ENCODE measurements around the gene RRP1B. TPM values are rescaled to one million over a fixed set of nuclear protein-coding genes. Genes with fewer than 3 reads are reported as not detected.

The RRP1B gene
- total and polyA plus RNA-seq, 2 of the 13 experiments (the other 11 are each of a cell fraction or from before 2014, with no cell fraction given), result 16.3 to 46.2 TPM

DNA sequence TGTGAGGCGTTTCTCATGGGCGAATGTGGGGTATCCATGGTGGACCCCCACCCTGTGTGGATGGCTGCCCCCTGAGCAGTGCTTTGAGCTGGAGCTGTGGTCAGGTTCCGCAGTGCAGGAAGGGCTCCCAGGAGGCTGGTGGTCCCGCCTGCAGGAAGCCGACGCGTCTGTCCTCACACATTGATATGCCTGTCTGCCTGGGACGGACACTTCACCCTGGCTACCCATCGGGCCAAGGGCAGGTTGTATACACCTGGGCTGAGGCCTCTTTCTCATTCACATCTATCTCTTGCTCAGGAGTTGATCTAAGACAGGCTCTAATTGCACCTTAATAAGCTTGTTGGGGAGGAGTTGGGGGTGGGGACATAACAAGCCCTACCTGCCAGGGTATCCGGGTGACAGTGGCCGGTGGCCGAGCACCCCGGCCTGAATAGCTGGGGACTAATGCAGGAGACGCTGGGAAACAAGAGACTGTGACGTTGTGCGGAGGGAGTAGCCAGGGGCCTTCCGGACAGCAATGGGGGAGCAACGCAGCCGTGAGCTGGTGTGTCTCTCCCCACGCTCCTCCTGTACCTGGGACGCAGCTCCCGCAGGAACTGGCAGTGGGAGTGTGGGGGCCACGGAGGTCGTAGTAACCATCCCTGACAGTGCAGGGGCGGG, 81.3 kb downstream of the RRP1B start:
- Histone ChIP-seq H3K79me2 (ENCODE audit: insufficient read depth, low read length) (peaks cover 14% of the 10 kb centered on the region), H3K9ac (ENCODE audit: insufficient read depth, low read depth, low read length) (no peak overlapping the region), H2AFZ (ENCODE audit: low read length) (no peak overlapping the region), H3K4me3 (replicated peaks in 1 of 3; ENCODE audit: insufficient read depth in 1 of 3, low read depth in 2 of 3, low read length in 3 of 3) (no peak overlapping the region), H3K27me3 (ENCODE audit: control insufficient read depth in 1 of 2, insufficient read depth in 2 of 2, low read length in 2 of 2) (no peaks in the 10 kb centered on the region), H3K36me3 (replicated peaks in 1 of 2; ENCODE audit: control insufficient read depth in 1 of 2, insufficient read depth in 2 of 2, low read length in 2 of 2) (peaks cover 20 to 38% of the 10 kb centered on the region in 2 experiments), H3K27ac (ENCODE audit: extremely low read length, insufficient read depth, low read length) (no peak overlapping the region), H3K4me1 (ENCODE audit: insufficient read depth, low read length) (peaks cover 31% of the 10 kb centered on the region), H4K20me1 (ENCODE audit: insufficient read depth, low read length) (peaks cover 2% of the 10 kb centered on the region; the same call in 1 of the 2 replicates), H3K4me2 (ENCODE audit: low read depth, low read length) (no peak overlapping the region), H3K9me3 (ENCODE audit: low read length) (no peaks in the 10 kb centered on the region)
- CTCF ChIA-PET (ENCODE audit: low intra/inter-chr PET ratio, low total read pairs), result no interaction called here
- BruUV-seq (replicated peaks), result no TSS peak
- in situ Hi-C loops (cut with HindIII; ENCODE audit: extremely low pct_ligation_motif_present, low pct_unique_long_range_greater_than_20kb) (no loop called here), intact Hi-C loops (cut with micrococcal nuclease; ENCODE audit: unreplicated experiment) (no loop called here)
- peak; percentile 13 for ATAC-seq
- 90% methylated on average over 20 of the region's 25 CpGs for WGBS (ENCODE audit: low lambda C conversion rate)
- TF ChIP-seq ZBTB38 (CRISPR knock-in tag; IDR thresholded peaks at IDR 0.05) (peak; percentile 29; the same call in 1 of the 2 replicates), KAT2B (IDR thresholded peaks at IDR 0.05; ENCODE audit: borderline replicate concordance, low read depth, low read length) (no peak), KDM1A (CRISPR knock-in tag; IDR thresholded peaks at IDR 0.05) (no peak), POLR2A (IDR thresholded peaks at IDR 0.05; ENCODE audit: insufficient read depth in 1 of 2, low read depth in 2 of 2, low read length in 2 of 2) (0 out of 4 replicates have a peak, but pooled peaks of 1 of the 2 experiments have one; percentile 13), AGO2 (optimal IDR thresholded peaks at IDR 0.05; ENCODE audit: low read depth, low read length) (peak; percentile 59)
- TF ChIP-seq, protein P1, sequence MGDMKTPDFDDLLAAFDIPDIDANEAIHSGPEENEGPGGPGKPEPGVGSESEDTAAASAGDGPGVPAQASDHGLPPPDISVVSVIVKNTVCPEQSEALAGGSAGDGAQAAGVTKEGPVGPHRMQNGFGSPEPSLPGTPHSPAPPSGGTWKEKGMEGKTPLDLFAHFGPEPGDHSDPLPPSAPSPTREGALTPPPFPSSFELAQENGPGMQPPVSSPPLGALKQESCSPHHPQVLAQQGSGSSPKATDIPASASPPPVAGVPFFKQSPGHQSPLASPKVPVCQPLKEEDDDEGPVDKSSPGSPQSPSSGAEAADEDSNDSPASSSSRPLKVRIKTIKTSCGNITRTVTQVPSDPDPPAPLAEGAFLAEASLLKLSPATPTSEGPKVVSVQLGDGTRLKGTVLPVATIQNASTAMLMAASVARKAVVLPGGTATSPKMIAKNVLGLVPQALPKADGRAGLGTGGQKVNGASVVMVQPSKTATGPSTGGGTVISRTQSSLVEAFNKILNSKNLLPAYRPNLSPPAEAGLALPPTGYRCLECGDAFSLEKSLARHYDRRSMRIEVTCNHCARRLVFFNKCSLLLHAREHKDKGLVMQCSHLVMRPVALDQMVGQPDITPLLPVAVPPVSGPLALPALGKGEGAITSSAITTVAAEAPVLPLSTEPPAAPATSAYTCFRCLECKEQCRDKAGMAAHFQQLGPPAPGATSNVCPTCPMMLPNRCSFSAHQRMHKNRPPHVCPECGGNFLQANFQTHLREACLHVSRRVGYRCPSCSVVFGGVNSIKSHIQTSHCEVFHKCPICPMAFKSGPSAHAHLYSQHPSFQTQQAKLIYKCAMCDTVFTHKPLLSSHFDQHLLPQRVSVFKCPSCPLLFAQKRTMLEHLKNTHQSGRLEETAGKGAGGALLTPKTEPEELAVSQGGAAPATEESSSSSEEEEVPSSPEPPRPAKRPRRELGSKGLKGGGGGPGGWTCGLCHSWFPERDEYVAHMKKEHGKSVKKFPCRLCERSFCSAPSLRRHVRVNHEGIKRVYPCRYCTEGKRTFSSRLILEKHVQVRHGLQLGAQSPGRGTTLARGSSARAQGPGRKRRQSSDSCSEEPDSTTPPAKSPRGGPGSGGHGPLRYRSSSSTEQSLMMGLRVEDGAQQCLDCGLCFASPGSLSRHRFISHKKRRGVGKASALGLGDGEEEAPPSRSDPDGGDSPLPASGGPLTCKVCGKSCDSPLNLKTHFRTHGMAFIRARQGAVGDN (CRISPR knock-in tag; IDR thresholded peaks at IDR 0.05), result peak; percentile 8; the same call in 1 of the 2 replicates
- FAIRE-seq, result no peak
- DNase-seq (ENCODE audit: low spot score), result no peak
- POLR2A ChIA-PET, result no interaction called here
